Measurements from ENCODE around the gene SERPINB8.
"Not testable (repeated sequence)": the region's sequence is repeated elsewhere in the genome, so short reads cannot be mapped to it uniquely, and the experiment has no call there.

The SERPINB8 gene

DNA sequence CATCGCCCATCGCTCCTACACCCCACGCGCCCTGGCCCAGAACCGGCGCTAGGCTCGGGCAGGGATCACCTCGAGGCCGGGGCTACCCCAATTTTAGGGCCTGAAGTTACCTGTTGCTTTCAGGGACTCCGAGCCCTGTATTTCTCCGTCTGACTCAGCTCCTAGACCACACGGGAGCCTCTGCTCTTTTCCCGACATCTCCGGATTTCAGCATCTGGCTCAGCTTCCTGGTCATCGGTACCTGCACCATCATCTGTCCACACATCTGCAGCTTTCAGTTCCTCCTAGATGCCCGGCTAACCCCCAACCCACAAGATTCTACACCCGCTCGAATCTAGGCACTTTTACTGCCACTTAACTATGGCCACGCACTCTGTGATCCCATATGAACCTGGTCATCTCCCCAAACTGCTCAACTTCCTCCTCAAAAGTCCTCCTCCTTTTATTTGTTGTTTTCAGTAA, 32.9 kb upstream of the SERPINB8 start:
- H3K4me3 ChIP-seq (ENCODE audit: low read depth, low read length), result peak overlapping the region; percentile 72
- no peak for TF ChIP-seq CTCF (IDR thresholded peaks at IDR 0.05; ENCODE audit: low read depth, low read length)

- TF ChIP-seq CTCF (IDR thresholded peaks at IDR 0.05; ENCODE audit: low read depth, low read length), result no peak
- H3K4me3 ChIP-seq (ENCODE audit: low read depth, low read length), result no peak overlapping the region
These were observed 29.9 kb upstream of the SERPINB8 start for GRCh38 chr18:63940008-63940407.

- H3K4me3 ChIP-seq (ENCODE audit: low read depth, low read length), result not testable (repeated sequence)
These were observed 29.3 kb upstream of the SERPINB8 start for GRCh38 chr18:63940543-63941050.

DNA sequence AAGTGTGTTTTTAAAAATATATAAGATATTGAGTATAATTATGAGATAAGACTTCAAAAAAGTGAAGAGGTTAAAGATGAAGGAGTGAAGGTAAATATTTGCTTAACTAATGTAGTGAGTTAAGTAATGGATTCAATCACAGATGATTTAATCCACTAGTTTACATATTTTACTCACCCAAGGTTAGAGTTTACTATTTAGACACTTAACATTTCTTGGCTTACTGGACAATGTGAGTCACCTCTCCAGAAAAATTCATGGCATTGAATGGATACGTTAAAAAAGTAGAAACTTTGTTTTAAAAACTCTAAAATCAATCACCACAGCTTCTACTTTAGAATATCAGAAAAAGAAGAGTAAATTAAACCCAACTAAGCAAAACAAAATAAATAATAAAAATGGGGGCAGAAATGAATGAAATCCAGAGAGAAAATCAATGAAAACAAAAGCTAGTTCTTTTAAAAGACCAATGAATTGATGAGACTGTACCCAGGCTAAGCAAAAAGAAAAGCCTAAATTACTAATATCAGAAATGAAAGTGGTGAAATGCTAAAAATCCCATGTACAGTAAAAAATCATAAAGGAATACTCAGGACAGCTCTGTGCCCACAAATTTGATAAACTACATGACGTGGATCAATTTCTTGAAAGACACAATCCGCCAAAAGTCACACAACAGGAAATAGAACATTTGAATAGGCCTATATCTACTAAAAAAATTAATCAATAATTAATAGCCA, 22.7 kb upstream of the SERPINB8 start:
- TF ChIP-seq CTCF (IDR thresholded peaks at IDR 0.05; ENCODE audit: low read depth, low read length), result no peak
- no peak overlapping the region for H3K4me3 ChIP-seq (ENCODE audit: low read depth, low read length)

- peak within 1 kb of the TSS; percentile 55 for H3K4me3 ChIP-seq (ENCODE audit: low read depth, low read length)
- peak; percentile 54 for TF ChIP-seq CTCF (IDR thresholded peaks at IDR 0.05; ENCODE audit: low read depth, low read length)
These were observed 20.7 kb upstream of the SERPINB8 start, which contains the start of gene HMSD for GRCh38 chr18:63949068-63949737. Gene HMSD (plus strand): TSS chr18:63949301. CDS start chr18:63953456, 4,155 bp downstream.

- TF ChIP-seq CTCF (IDR thresholded peaks at IDR 0.05; ENCODE audit: low read depth, low read length), result 0 out of 2 replicates have a peak, but pooled peaks have one; percentile 6
- H3K4me3 ChIP-seq (ENCODE audit: low read depth, low read length), result no peak overlapping the region
These were observed 18.6 kb upstream of the SERPINB8 start for GRCh38 chr18:63951302-63951705.

GRCh38 chr18:63953811-63954210, 16.1 kb upstream of the SERPINB8 start:
- TF ChIP-seq CTCF (IDR thresholded peaks at IDR 0.05; ENCODE audit: low read depth, low read length), result no peak
- H3K4me3 ChIP-seq (ENCODE audit: low read depth, low read length), result no peak overlapping the region
